HG03442 (cell line): ENCODE data around the gene ANGPT4.

Source experiments
- ATAC-seq: cut with Tn5 transposase; IDR thresholded peaks from one replicate; pipeline ENCODE4 v1.9.1; 2021; ENCODE audit warnings: mild to moderate bottlenecking, moderate library complexity; ENCODE audit not compliant: unreplicated experiment

Gene ANGPT4, protein sequence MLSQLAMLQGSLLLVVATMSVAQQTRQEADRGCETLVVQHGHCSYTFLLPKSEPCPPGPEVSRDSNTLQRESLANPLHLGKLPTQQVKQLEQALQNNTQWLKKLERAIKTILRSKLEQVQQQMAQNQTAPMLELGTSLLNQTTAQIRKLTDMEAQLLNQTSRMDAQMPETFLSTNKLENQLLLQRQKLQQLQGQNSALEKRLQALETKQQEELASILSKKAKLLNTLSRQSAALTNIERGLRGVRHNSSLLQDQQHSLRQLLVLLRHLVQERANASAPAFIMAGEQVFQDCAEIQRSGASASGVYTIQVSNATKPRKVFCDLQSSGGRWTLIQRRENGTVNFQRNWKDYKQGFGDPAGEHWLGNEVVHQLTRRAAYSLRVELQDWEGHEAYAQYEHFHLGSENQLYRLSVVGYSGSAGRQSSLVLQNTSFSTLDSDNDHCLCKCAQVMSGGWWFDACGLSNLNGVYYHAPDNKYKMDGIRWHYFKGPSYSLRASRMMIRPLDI

DNA sequence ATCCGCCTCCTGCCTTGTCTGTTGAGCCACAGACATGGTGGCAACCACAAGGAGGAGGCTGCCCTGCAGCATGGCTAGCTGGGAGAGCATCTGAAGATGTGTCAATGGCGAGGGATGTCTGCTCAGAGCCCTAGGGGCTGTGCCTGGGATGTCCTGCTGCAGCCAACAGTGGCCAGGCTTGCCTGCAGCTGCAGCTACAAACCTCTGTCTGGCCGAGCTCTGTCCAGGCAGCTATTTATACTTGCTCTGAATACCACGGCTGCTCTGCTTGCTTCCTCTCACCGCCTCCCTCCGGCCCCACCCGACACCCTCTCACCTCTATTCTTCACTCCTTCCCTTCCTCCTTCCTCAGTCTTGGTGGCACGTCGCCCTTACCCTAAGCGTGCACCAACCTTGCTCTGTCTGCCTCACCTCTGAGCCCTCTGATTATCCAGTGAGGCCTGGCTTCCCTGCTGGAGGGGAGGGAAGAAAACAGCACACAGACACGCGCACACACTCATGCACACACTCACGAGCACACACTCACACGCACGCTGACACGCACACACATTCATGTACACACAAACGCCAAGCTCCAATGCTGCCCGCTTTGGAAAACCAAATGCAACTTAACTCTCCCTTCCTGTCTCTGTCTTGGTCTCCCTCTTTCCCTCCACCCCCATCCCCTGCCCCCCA is at the start of gene ANGPT4:
ANGPT4 (minus strand) TSS at position 210 of the 675 bp plus-strand sequence; CDS start at position 90, 120 bp downstream.
- ATAC-seq = no peak

DNA sequence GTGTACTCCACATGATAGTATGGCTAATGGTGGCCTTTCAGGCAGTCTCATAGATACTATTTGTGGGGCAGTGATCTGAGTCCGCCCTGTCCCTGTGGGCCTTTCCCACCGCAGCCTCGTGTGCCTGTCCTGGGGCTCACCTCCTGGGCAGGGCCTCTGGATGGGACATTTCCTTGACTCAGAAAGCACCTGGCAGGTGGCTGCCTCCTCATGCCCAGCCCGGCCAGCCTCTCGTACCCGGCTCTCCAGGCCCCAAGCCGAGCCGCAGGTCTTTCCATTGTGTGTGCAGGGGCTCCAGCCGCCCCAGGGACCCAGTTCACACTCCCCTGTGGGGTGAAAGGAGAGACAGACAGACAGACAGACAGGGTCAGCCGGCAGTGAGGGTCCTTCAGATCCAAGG is 47.7 kb upstream of the ANGPT4 start:
- ATAC-seq = no peak

DNA sequence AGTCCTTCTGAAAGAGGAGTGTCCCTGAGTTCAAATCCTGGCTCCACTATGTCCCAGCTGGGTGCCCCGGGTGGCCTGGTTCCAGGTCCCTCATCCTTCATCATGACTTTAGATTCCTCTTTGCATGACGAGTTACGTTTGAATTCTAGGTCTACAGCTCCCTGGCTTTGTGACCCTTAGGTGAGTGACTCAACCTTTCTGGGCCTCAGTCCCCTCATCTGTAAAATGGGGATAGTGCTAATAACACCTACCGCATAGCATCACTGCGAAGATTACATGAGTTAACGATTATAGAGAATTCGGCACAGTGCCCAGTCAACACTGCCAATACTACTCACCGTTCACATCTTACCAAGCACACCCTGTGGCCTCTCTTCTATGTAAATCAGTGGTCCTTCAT is 46.5 kb upstream of the ANGPT4 start:
- ATAC-seq = no peak

DNA sequence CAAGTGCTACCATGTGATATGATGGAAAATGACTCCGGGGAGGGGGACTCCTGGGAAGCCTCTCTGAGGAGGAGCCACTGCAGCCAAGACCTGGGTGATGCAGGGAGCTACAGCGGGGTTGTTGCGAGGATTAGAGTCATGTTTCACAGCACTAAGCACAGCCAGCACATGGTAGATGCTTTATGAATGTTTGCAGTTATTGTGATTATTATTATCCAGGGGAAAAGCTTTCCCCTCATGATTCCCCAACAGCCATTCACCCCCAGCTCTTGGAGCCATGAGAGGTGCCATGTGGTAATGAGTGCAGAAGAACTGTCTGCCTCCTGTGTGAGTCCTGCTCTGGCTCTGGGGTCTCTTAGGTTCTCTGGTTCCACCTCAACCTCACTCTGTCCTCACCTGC is 46.1 kb upstream of the ANGPT4 start:
- no peak for ATAC-seq

DNA sequence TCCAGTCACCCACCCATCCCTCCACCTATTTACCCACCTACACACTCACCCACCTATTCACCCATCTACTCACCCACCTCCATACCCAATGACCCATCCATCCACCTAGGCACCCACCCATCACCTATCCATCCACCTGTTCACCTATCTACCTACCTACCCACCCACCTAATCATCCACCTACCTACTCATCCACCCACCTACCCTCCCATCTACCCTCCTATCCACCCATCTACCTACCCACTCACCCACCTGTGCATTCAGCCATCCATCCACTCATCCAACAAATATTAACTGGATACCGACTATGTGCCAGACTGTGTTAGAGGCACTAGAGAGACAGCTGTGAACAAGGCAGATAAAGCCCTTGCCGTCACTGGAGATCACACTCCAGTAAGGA is 45.6 kb upstream of the ANGPT4 start:
- ATAC-seq = no peak

DNA sequence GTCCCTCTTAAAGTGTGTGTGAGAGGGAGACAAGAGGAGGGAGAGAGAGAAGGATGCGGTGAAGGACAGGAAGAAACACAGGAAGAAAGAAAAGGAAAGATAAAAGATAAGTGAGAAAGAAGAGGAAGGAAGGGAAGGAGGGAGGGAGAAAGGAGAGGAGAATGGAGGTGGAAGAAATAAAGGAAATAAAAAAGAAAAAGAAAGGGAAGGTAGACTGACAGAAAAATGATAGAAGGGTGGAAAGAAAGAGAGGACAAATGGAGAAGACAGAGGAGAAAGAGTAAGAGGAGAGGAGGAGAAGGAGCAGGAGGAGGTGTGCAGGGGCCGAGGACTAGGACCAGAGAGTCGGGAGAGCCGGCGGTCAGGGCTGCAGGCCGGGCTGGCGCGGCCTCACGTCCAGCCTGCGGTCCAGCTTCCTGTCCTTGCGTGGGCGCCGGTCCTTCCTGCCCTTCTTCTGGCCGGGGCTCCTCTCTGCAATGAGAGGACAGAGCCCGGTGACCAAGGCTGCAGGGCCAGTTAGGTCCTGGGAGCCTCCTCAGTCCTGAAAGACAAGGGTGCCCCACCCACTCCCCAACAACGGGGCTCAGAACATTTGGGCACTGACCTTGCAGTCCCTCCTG is 44.0 kb upstream of the ANGPT4 start:
- no peak for ATAC-seq

DNA sequence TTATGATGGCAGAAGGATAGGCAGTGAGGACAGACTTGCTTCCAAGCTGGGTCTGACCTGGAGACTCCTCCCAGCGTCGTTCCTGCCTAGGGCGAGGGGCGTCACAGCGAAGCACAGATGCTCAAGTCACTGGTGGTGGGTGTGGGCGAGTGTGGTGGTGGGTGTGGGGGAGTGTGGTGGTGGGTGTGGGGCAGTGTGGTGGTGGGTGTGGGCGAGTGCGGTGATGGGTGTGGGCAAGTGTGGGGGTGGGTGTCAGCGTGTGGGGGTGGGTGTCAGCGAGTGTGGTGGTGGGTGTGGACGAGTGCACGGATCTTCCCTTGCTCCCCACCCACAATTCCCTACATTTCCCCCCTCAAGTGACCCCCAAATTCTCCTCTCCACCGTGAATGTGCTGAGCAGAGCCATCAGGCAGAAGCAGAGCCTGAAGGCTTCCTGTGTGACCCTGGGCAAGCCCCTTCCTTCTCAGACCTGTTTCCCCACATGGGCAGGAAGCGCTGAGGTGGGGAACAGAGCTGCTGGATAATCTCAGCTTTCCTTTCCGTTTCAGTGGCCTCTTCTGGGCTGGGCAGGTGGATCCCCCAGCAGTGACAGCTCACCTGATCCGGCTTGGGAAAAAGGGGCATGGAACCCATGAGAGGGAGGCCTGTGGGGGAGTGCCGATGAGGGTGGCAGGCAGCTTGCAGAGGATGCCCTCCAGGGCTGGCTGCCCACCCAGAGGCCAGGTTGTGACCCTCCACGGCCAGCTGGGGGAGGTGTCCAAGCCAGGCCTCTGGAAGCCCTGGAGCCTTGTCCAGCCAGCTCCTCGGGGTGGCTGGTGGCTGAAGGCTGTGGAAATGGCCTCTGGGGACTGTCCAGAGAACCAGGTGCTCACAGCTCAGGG is 43.0 kb upstream of the ANGPT4 start:
- ATAC-seq = no peak

DNA sequence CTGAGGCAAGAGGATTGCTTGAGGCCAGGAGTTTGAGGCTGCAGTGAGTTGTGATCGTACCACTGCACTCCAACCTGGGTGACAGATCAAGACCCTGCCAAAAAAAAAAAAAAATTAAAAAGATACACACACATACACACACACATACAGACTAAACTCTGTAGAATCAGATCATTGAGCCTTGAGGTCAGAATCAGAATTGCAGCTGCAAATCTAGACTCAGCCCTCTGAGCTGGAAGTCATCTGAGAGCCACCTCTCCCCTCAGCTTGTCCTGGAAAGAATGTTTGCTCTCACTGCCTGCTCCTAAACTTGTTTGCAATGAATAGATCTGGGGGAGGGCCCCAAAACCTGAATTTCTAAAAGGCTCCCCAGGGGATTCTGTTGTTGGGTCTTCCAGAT is 41.4 kb upstream of the ANGPT4 start:
- no peak for ATAC-seq

DNA sequence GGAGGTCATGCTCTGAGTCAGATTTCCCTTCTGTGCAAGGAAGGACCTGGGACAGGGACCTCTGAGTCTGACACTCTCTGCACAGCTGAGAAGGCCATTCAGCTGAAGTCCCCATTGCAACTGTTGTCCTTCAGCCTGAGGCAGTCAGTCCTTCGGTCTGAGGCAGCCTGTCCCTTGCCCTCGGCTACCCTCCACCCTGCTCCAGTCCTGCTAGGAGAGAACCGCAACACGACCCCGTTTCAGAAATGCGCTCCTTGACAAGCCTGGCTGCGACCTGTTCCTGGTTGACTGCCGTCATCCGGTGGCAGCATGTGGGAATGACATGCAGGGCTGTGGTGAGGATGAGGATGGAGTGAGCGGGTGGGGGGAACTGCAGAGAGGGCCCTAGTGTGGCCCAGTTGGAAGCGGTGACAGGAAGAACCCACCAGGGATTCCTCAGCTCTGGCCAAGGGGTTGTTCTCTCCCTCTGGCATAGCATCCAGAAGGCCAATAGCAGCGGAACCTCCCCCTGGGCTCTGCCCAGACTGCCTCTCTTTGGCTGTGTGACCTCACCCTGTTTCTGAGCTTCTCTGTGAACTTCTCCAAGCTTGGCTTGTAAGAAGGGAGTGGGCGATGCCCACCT is 40.3 kb upstream of the ANGPT4 start:
- peak; percentile 43 for ATAC-seq

DNA sequence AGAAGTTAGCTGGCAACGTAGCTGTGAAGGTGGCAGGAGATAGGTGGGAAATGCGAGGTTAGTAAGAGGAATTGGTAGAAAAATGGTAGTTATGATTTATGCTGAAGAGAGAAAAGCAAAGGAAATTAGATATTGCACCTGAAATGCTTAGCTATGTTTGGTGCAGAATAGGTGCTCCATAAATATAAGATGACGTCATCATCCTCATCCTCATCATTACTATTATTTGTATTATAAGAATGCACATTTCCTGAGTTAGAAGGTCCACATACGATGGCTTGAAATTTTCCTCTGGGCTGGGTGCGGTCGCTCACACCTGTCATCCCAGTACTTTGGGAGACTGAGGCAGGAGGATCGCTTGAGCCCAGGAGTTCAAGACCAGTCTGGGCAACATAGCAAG is 39.5 kb upstream of the ANGPT4 start:
- ATAC-seq = no peak

DNA sequence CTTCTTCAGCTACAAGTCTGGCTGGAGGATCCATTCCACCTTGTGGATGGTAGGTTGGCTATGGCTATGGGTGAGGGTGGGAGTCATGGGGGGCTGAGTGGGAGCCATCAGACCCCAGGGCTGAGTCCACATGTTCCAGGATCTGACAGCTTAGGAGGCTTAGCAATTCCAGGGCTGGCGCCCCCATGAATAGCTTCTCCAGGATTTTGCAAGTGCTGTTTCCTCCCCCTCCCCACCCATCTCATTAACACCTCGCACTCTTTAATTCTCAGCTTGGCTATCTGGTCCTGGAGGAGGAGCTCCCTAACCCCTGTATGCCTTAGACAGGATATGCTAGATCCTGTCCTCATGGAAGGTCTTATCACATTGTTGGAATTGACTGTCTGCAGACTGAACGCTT is 39.0 kb upstream of the ANGPT4 start:
- no peak for ATAC-seq

DNA sequence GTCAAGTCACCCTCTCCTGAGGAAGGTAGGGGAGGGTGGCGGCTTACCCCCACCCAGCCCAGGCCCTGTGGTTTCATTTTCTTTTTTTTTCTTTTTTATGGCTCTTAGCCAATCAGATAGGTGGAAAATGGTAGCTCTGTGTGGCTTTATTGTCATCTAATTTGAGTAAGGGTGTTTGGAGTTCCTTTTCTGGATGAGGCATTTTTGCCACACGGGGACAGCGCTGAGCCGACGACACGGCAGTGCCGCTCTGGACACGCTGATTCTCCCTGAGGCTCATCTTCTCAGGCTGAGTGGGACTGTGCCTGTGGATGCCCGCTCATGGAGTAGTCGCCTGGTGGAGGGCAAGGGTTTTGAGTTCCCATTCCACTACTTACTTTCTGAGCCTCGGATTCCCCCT is 37.6 kb upstream of the ANGPT4 start:
- ATAC-seq = no peak

DNA sequence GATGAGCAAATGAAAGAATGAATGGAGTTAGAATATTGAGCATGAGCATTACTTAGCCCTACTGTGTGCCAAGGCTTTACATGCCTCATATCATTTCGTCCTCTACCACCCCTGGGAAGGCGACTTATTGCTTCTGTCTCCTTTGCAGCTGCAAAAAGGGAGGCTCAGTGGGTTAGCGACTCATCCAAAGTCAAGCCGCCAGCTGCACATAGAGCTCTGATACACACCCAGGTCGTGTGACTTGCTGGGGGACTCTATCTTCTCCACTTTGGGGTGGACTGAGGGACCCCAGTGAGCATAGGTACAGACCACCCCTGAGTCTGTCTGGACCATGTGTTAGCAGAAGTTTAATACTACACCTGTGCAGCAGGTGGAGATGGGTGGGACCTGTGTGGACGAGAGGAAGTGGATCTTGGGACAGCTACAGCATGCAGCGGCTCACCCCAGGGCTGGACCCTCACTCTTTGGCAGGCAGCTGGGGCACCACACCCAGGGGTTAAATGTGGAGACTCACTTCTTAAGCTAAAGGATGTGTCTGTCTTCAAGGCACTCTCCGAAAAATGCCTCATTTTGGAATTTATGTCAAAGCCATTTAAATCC is 36.2 kb upstream of the ANGPT4 start:
- no peak for ATAC-seq

DNA sequence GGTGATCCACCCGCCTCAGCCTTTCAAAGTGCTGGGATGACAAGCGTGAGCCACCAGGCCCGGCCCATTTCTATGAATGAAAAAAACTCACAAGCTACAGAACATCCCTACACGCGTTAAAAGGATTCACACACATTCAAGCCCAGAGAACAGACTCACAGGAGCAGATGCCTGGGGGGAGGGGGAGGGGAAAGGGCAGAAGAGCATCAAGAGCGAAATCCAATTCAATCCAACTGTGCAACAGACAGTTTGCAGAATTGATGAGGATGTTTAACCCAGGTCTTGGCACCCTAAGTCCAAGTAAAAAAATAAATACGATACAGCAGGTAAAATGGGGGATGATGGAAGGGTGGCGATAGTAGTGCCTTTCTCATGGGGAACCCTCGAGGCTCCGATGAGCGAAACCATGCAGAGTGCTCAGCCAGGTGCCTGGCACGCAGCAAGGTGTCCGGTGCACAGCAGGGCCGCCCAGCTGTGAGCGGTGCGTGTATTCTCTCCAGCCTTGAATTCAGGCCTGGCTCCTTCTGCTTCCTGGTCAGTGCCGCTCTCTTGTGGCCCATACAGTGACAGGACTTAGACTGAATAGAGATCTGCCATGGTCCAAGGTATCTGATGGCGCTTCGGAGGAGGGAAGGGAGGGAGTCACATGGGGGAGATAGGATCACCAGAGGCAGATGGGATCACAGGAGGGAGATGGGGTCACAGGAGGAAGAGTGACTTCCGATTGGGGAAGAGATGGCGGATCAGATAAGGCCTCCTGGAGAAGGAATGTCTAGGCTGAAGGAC is 35.4 kb upstream of the ANGPT4 start:
- no peak for ATAC-seq

DNA sequence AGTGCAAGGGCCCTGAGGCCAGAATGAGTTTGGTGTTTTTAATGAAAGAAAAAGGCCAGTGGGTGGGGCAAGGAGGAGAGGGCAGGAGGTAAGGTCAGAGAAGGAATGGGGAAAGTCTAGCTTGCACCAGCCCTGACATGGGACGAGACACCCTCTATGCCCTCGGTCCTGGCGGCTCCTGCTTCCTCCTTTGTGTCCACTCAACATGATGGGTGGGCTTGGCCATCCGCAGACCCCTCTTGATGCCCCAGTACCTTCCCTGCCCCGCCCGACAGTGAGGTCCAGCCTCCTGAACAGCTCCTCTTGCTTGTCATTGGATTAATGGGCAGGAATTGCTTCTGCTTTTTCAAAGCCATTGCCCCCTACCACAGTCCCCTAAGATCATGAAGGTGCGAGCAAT is 33.6 kb upstream of the ANGPT4 start:
- ATAC-seq = no peak

DNA sequence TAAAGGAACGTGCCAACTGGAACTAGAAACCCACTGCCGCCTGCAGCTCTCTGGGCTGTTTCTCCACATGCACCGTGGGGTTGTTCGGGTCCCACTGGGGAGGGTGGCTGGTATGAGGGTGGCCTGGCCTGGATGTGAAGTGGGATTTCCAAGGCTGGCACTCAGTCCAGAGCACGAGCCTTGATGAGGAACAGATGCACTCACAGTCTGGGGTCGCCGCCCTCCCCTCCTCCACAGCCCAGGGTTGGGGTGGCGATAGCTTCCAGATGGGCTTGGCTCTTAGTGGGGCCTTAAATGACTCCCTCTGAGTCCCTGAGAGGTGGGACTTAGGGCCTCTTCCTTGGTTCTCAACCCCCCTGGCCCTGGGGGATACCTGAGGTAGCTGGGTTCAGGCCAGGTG is 30.7 kb upstream of the ANGPT4 start:
- ATAC-seq = no peak

DNA sequence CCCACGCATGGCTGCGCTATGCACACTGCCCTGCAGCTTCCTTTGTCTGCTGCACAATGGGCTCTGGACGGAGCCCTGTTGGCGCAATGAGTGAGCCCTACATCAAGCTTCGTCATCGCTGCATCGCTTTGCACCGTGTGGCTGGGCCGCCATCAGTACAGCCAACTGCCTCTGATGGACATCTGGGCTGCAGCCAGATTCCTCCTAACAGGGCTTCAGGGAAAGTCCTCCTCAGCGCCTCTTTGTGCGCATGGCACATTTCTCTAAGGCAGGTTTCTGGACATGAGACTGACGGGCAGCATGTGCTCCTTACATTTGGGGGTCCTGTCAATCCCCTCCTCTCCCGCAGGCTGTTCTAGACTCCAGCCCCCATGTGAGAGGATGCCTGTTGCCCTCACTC is 29.7 kb upstream of the ANGPT4 start:
- ATAC-seq = no peak

DNA sequence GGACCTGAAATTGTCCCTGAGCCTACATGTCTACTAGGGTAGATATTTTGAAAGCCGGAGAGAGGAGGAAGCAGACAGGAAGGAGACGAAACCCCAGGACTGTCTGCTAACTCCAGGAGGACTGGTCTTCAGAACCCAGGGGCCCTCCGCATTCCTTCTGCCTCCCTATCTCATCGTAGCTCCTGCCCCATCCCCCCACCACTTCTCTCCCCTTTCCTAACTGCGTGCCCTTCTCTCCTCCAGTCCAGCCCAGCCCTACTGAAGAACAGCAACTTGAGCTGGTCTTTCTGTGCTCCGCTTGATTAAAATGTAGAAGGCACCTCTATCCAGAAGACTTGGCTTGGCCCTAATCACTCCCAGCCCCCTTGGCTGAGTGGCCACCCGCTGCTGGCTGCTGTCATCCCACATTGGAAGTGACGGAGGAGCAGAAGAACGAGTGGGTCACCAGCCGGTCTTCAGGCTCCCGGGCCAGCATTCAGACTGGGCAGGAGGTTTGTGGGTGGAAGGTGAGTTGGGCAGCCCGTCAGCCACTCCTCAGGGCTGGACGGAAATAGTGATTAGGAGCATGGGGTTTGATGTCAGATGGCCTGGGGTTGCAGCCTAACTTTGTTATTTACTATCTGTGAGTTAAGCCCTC is 28.8 kb upstream of the ANGPT4 start:
- ATAC-seq = no peak

DNA sequence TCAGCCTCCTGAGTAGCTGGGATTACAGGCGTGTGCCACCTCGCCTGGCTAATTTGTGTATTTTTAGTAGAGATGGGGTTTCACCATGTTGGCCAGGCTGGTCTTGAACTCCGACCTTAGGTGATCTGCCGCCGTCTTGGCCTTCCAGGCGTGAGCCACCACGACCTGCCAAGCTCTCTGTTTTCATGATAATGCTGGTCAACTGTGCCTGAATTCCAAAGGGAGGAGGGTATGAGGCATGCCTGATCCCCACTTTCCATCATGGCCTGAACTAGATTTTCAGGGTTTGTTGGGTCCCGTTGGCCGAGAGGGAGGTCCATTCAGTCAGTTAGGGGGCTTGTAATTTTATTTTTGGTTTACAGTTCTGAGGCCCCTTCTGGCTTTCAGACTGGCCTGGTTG is 28.0 kb upstream of the ANGPT4 start:
- no peak for ATAC-seq
